Cerebellar cortex (tissue), 1 donor: ENCODE measurements around the gene MYL3.
A peak's percentile ranks its signal among the peaks of the same experiment; 100 is the strongest.
"Not testable (repeated sequence)": the region's sequence is repeated elsewhere in the genome, so short reads cannot be mapped to it uniquely, and the experiment has no call there.

ENCODE experiments used
- DNase-seq: peaks from one replicate; pipeline ENCODE4 v3.0.0-alpha.2; 2015; ENCODE audit warnings: low spot score

MYL3 gene

DNA sequence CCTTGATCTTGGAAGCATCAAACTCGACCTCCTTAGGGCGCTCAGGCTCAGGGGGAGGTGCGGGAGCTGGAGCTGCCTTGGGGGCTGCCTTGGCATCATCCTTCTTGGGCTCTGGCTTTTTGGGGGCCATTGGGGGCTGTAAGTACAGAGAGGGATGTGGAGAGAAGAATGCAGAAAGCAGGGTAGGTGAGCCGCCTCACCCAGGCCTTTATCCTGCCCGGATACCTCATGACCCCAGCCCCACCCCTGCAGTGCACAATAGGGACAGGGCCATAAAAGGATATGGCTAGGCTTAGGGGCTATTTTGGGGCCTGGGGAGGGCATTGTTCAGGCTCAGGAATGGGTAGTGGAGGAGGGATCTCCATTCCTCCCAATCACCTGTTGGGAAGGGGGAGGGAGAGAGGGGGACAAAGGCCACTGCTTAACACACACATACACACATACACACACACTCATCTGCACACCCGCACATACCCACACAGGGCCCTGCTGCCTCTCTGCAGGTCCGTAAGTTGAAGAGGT, at the start of gene MYL3:
Gene MYL3, minus strand, starts transcription at position 184 of the 522 bp plus-strand sequence. Its CDS starts 54 bp downstream, at position 130.
- DNase-seq, result no peak

GRCh38 chr3:46912986-46913385, 49.7 kb upstream of the MYL3 start:
- no peak for DNase-seq

GRCh38 chr3:46910914-46911313, 47.7 kb upstream of the MYL3 start:
- DNase-seq, result not testable (repeated sequence)

- DNase-seq, result no peak
Observed at GRCh38 chr3:46910166-46910760, 47.0 kb upstream of the MYL3 start.

DNA sequence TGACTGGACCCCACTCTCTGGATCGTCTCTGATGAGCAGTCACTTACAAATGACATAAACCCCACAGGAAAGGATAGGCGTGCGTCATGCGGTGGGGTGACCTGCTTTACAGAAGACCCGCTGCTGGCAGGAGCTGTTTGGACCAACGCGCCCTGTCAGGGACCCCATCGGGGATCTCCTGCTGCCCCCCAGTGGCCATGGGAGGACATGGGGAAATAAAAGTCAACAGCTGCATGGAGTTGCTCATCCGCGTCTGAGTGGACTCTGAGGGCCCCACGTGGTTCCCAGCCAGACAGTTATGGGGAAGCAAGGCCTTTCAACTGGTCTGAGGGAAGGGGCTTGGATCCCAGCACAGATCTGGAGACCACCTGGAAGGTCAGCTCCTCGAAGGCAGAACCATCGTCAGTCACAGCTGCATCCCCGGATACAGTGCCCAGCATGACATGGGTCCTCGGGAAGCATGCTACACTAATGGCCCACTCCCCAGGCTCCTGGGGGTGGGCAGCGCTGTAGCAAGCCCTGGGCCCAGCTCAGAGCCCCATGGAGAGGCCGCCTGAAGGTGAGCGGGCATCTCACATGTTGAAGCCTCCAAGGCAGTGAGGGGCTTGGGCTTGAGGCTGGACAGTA, 46.4 kb upstream of the MYL3 start:
- DNase-seq, result peak; percentile 84

DNA sequence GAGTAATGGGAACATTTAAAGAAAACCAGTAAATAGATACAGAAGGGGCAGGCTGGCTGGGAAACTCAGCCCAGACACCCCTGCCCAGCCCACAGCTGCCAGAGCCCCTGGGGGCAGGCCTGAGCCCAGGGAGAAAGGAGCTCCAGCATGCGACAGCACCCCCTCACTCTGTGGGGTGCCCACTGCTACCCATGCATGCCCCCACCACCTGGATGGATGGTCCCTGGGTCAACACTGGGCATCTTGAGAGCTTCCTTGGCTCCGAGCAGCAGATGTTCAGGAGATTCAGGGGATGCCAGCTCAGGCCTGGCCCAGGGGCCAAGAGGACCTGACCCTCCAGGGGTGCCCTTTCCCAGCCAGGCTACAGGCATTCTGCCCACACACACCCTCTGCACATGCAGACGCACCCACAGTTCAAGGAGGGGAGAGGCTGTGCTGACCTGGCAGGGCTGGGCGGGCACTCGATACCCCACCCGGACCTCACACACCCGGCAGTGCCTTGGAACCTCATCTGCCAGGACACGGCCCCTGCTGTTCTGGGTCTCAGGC, 45.8 kb upstream of the MYL3 start:
- no peak for DNase-seq

GRCh38 chr3:46908294-46908985, 45.2 kb upstream of the MYL3 start:
- DNase-seq, result no peak

GRCh38 chr3:46907960-46908293, 44.7 kb upstream of the MYL3 start:
- no peak for DNase-seq

DNA sequence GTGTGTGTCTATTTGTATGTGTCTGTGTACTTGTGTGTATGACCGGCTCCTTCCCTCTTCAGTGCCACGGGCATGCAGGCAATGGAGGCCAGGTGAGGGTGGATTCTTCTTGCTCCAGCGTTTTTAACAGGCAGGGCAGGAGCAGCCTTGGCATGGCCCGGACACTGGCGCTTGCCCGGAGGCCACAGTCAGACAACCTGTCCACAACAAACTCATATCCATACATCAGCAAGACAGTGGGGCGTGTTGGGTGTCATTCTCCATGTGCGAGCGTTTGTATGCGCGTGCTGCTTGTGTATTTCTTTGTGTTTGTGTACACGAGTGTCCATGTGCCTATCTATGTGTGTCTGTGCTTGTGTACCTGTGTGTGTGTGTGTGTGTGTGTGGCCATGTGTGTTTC, 44.0 kb upstream of the MYL3 start:
- DNase-seq, result no peak

- DNase-seq, result no peak
Observed at GRCh38 chr3:46906471-46907058, 43.3 kb upstream of the MYL3 start.

GRCh38 chr3:46905661-46906451, 42.6 kb upstream of the MYL3 start:
- DNase-seq, result no peak

DNA sequence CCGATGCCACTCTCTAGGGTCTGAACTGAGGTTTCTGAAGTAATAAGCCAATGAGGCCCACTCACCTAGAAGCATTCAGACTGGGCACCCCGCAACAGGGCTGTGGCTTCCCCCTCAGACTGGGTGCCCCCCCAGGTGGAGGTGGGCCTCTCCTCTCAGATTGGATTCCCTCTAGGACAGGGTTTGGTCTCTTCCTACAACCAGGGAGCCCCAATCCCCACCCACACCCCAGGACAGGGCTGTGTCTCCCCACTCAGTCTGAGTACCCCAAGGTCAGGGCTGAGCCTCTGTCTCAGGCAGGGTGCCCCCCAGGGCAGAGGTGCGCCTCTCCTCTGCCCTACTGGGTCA, 41.9 kb upstream of the MYL3 start:
- no peak for DNase-seq

GRCh38 chr3:46904303-46905212, 41.3 kb upstream of the MYL3 start:
- DNase-seq, result no peak

GRCh38 chr3:46903341-46904302, 40.4 kb upstream of the MYL3 start:
- DNase-seq, result no peak

DNA sequence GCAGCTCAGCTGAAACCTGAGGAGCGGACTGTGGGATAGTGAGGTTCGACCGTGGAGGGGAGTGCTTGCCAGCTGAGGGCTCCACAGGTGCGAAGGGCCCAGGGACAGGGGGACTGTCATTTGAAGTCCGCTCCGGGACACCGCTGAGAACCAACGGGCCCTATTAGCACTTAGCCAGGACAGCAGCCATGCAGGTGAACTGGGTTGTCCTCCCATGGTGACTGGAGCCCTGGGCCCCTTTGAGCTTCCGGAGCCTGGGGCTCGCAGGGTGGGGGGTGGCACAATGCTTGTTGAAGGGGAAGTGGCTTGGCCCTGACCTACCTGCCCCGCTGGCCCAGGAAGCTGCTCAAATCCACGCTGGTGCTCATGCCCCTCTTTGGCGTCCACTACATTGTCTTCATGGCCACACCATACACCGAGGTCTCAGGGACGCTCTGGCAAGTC, 39.0 kb upstream of the MYL3 start:
- no peak for DNase-seq

DNA sequence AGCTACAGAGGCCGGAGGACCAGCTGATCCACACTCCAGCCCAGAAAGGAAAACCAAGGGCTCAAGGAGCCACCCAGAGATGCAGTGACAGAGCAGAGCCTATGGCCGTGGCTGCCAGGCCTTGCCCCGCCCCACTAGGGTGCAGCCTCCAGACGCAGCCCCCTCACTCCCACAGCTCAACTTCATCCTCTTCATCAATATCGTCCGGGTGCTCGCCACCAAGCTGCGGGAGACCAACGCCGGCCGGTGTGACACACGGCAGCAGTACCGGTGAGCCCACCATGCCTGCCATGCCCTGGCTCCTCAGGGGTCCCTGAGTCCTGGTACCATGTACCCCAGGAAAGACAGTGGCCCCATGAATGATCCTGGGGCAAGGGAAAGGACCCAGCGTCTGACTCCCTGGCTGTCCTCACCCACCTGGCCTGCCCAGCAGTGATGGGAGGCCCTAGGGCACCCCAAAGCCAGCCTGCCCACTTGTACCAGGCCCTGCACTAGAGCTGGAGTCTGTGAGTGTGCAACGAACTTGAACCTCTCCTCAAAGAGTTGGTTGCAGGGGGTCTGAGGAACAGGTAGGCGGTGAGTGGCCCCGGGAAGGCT, 38.4 kb upstream of the MYL3 start:
- DNase-seq, result no peak

DNA sequence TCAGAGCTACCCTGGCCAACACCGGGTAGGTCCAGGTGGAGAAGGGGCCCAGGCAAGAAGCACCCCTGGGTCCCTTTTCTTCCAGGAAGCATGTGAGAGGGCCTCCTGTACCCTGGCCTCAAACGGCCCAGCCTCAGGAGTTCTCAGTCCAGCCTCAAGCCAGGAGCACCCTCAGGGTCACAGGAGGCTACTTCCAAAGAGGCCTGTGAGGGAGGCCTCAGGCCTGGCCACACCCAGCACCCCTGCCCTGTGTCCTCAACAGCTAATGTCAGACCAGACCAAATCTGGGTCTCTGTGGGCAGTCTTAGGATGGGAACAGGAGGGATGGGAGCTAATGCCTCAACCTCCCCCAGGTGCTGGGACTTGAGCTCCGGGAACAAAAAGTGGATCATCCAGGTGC, 37.8 kb upstream of the MYL3 start:
- no peak for DNase-seq

GRCh38 chr3:46900356-46900755, 37.1 kb upstream of the MYL3 start:
- no peak for DNase-seq

- DNase-seq, result no peak
Observed at GRCh38 chr3:46900007-46900292, 36.7 kb upstream of the MYL3 start.
